ENCODE measurements around the gene SLC6A3. TPM values are rescaled to one million over a fixed set of nuclear protein-coding genes. Genes with fewer than 3 reads are reported as not detected.
A peak's percentile ranks its signal among the peaks of the same experiment; 100 is the strongest.

The SLC6A3 gene
- total RNA-seq, 2 experiments from 2014 or later = not detected

- H3K9me3 ChIP-seq (ENCODE audit: low read length) = no peaks in the 10 kb centered on the region
- no peaks in the 10 kb centered on the region for H3K79me2 ChIP-seq (ENCODE audit: insufficient read depth, low read depth, low read length)
- intact Hi-C loops (cut with micrococcal nuclease; ENCODE audit: unreplicated experiment) = no loop called here
- no peak overlapping the region for H3K4me3 ChIP-seq (ENCODE audit: low read depth, low read length, poor library complexity, severe bottlenecking)
- TF ChIP-seq CTCF (conservative IDR thresholded peaks at IDR 0.05; ENCODE audit: low read length) = no peak
- H3K4me1 ChIP-seq (ENCODE audit: insufficient read depth, low read length, poor library complexity, severe bottlenecking) = no peaks in the 10 kb centered on the region
- BruUV-seq (replicated peaks) = no TSS peak
- no peaks in the 10 kb centered on the region for H3K9me2 ChIP-seq (ENCODE audit: insufficient read depth, low read length)
- no peak overlapping the region for H3K4me2 ChIP-seq (ENCODE audit: low read length)
- POLR2A ChIA-PET = no interaction called here
- no peaks in the 10 kb centered on the region for H4K20me1 ChIP-seq (ENCODE audit: insufficient read depth, low read length)
- no peaks in the 10 kb centered on the region for H3K36me3 ChIP-seq (ENCODE audit: insufficient read depth, low read length)
- H3K27ac ChIP-seq (ENCODE audit: low read depth, low read length, poor library complexity, severe bottlenecking) = no peak overlapping the region
- no peak for DNase-seq (ENCODE audit: low spot score)
- CTCF ChIA-PET (ENCODE audit: unreplicated experiment) = no interaction called here
- no peak overlapping the region for H2AFZ ChIP-seq (ENCODE audit: low read length)
Measured at GRCh38 chr5:1406681-1407640, 38.3 kb downstream of the SLC6A3 start.

DNA sequence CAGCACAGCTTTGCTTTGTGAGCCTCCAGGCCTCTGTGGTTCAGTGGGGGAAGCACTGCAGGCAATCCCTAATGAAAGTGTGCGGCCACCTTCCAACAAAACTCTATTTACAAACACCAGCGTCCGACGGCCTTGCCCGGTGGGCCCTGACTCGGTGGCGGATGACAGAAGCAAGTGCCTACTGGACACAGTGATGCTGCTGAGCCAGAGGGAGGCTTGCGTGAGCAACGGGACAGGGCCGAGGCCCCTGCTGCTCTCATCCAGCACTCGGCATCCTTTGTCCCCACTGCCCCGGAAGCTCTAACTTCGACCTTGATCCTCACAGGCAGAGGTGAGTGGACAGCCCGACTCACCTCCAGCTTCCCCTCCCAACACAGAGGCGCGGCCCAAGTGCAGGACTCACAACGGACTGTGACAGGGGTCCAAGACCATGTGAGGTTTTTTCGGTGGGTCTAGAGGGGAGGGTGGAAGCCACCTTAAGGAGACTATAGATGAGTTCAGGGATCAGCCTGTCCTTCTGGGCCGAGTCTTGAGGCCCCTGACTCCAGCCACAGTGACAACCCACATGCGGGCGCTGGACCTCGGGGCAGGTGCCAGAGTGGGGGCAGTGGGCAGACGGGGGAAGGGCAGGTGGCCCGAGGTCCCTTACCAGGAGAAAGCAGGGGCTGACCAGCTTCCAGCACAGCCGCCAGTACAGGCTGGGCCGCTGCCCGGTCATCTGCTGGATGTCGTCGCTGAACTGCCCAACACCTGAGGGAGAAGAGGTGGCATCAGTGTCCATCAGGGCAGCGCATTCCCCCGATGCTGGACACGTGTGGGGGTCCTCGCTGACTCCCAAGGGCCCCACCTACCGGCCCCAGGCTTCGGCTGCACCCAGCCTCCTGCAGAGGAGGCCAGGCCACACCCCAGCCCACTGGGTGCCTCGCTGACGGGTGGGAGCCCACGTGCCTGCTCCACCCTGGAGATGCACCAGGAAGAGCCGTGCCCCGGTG is 39.4 kb downstream of the SLC6A3 start:
- no peak for DNase-seq (ENCODE audit: low spot score)
- Histone ChIP-seq H3K4me2 (ENCODE audit: low read length) (no peak overlapping the region), H3K27ac (ENCODE audit: low read depth, low read length, poor library complexity, severe bottlenecking) (no peak overlapping the region), H3K4me3 (ENCODE audit: low read depth, low read length, poor library complexity, severe bottlenecking) (no peak overlapping the region), H3K9me2 (ENCODE audit: insufficient read depth, low read length) (no peaks in the 10 kb centered on the region), H4K20me1 (ENCODE audit: insufficient read depth, low read length) (no peaks in the 10 kb centered on the region), H3K4me1 (ENCODE audit: insufficient read depth, low read length, poor library complexity, severe bottlenecking) (no peaks in the 10 kb centered on the region), H3K9me3 (ENCODE audit: low read length) (no peaks in the 10 kb centered on the region), H2AFZ (ENCODE audit: low read length) (no peak overlapping the region), H3K79me2 (ENCODE audit: insufficient read depth, low read depth, low read length) (no peaks in the 10 kb centered on the region), H3K36me3 (ENCODE audit: insufficient read depth, low read length) (no peaks in the 10 kb centered on the region)
- ChIA-PET CTCF (ENCODE audit: unreplicated experiment) (no interaction called here), POLR2A (no interaction called here)
- no peak for TF ChIP-seq EZH2phosphoT487 (IDR thresholded peaks at IDR 0.05; ENCODE audit: borderline replicate concordance, low read depth, low read length)
- 0 out of 2 replicates have a peak, but pooled peaks have one; percentile 15 for TF ChIP-seq CTCF (conservative IDR thresholded peaks at IDR 0.05; ENCODE audit: low read length)
- intact Hi-C loops (cut with micrococcal nuclease; ENCODE audit: unreplicated experiment) = no loop called here
- BruUV-seq (replicated peaks) = no TSS peak

Measured in OCI-LY7 (cell line).